Panc1 (cell line): ENCODE results near the gene RUNX1. TPM values are rescaled to one million over a fixed set of nuclear protein-coding genes. Genes with fewer than 3 reads are reported as not detected.

Experiments used
- ATAC-seq: fragments of 200-7000 bp; cut with Tn5 transposase; 2 replicates; pipeline ENCODE4 v1.9.1; 2020; ENCODE audit warnings: mild to moderate bottlenecking, moderate library complexity
- BruUV-seq: library from RNA; stranded (reverse); fragments of 400-500 nt; replicated peaks from 2 replicates; lab custom pipeline; 2021; lab: Mats Ljungman, UMichigan
- CTCF ChIA-PET: fragments of 300-600 bp; sonication (Branson Sonifier 250); formaldehyde crosslinking; loops from one replicate; lab custom pipeline; 2022; ENCODE audit warnings: antibody characterized with exemption; lab: Charles Lee
- POLR2A ChIA-PET: fragments of 300-600 bp; sonication (Branson Sonifier 250); formaldehyde crosslinking; loops from one replicate; lab custom pipeline; 2022; ENCODE audit warnings: antibody characterized with exemption; lab: Charles Lee
- DNase-seq: peaks from one replicate; pipeline ENCODE4 v3.0.0-alpha.2; 2010; ENCODE audit warnings: low read depth, low spot score
- H3K27ac ChIP-seq: 2 replicates; pipeline ENCODE4 v1.5.1; 2011; ENCODE audit warnings: mild to moderate bottlenecking, low read length, inconsistent platforms
- H3K27me3 ChIP-seq: fragments of 200-500 bp; sonication (Bioruptor generic); 2 replicates; pipeline ENCODE4 v1.6.0; 2014; ENCODE audit warnings: low read length, inconsistent platforms; ENCODE audit not compliant: control insufficient read depth, insufficient read depth
- H3K36me3 ChIP-seq: fragments of 200-500 bp; sonication (Bioruptor generic); 2 replicates; pipeline ENCODE4 v1.5.1; 2014; ENCODE audit warnings: inconsistent platforms, mild to moderate bottlenecking, low read length, moderate library complexity; ENCODE audit not compliant: control insufficient read depth, insufficient read depth
- H3K4me1 ChIP-seq: 2 replicates; pipeline ENCODE4 v1.5.1; 2011; ENCODE audit warnings: inconsistent platforms, mild to moderate bottlenecking, low read length, moderate library complexity; ENCODE audit not compliant: control insufficient read depth, insufficient read depth
- H3K4me3 ChIP-seq, 2 experiments: 2 replicates each; pipeline ENCODE4 v1.5.1; 2011 to 2012; ENCODE audit warnings: low read depth in 2 of 2, low read length in 2 of 2, mild to moderate bottlenecking in 2 of 2, inconsistent platforms in 1 of 2, moderate library complexity in 1 of 2
- H3K9me3 ChIP-seq: fragments of 200-500 bp; sonication (Bioruptor generic); 2 replicates; pipeline ENCODE4 v1.5.1; 2014; ENCODE audit warnings: low read depth, mild to moderate bottlenecking, inconsistent platforms, low read length, moderate library complexity; ENCODE audit not compliant: control insufficient read depth, insufficient read depth
- POLR2AphosphoS5 ChIP-seq: IDR thresholded peaks from 2 replicates; pipeline ENCODE4 v1.6.1; 2012; ENCODE audit warnings: mild to moderate bottlenecking, low read depth, low read length, moderate library complexity
- SIN3A ChIP-seq: IDR thresholded peaks from 2 replicates; pipeline ENCODE4 v1.6.1; 2012; ENCODE audit warnings: low read depth, mild to moderate bottlenecking, low read length, moderate library complexity, borderline replicate concordance; ENCODE audit not compliant: insufficient read depth
- TCF7L2 ChIP-seq: IDR thresholded peaks from 2 replicates; pipeline ENCODE4 v1.6.1; 2011; ENCODE audit warnings: mild to moderate bottlenecking, low read depth, low read length, inconsistent platforms
- in situ Hi-C: cut with HindIII; loops from 2 replicates; pipeline ENCODE4 v1.10.0; 2016; ENCODE audit warnings: low sequenced_read_pairs, low pct_unique_long_range_greater_than_20kb
- intact Hi-C: fragments of 100-400 bp; cut with micrococcal nuclease; formaldehyde crosslinking; loops from one replicate; pipeline ENCODE4 v1.10.0; 2022; ENCODE audit not compliant: unreplicated experiment
- total RNA-seq: library from RNA; stranded (reverse); gene quantifications from one replicate; pipeline ENCODE4 v1.2.1, GENCODE V29; 2021; ENCODE audit not compliant: unreplicated experiment
- TF ChIP-seq, protein P1 (sequence below), 2 experiments: IDR thresholded peaks; 2 replicates each; pipeline ENCODE4 v1.6.1; 2011 to 2012; ENCODE audit warnings: low read depth in 2 of 2, control low read depth in 1 of 2, low read length in 1 of 2, mild to moderate bottlenecking in 1 of 2, moderate library complexity in 1 of 2; ENCODE audit not compliant: insufficient read depth in 1 of 2
- TF ChIP-seq, protein P2 (sequence below): fragments of 450-650 bp; IDR thresholded peaks from 2 replicates; pipeline ENCODE4 v1.5.1; 2017; ENCODE audit warnings: mild to moderate bottlenecking

The RUNX1 gene
- total RNA-seq, 1 experiment from 2014 or later, result 22.4 TPM

DNA sequence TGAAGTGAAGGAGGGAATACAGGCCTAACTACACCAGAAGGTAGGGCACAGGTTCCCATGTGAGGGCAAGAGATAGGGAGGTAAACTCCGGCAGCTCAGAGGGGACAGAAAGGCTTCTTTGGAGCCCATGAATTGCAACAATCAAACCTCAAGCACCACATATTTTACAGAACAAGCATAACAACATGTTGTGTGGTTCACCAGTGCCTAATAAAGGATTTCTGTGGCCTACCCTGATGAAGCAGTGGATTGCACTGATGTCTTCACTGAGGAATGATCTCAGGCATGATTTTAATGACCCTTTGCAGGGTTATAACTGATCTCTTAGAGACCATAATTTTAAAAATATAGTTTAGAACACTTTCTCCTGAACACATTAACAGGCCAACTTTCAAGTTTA, 77.4 kb downstream of the RUNX1 start:
- in situ Hi-C loops, result no loop called here
- TF ChIP-seq POLR2AphosphoS5 (no peak), SIN3A (no peak), TCF7L2 (no peak)
- TF ChIP-seq, protein P1, sequence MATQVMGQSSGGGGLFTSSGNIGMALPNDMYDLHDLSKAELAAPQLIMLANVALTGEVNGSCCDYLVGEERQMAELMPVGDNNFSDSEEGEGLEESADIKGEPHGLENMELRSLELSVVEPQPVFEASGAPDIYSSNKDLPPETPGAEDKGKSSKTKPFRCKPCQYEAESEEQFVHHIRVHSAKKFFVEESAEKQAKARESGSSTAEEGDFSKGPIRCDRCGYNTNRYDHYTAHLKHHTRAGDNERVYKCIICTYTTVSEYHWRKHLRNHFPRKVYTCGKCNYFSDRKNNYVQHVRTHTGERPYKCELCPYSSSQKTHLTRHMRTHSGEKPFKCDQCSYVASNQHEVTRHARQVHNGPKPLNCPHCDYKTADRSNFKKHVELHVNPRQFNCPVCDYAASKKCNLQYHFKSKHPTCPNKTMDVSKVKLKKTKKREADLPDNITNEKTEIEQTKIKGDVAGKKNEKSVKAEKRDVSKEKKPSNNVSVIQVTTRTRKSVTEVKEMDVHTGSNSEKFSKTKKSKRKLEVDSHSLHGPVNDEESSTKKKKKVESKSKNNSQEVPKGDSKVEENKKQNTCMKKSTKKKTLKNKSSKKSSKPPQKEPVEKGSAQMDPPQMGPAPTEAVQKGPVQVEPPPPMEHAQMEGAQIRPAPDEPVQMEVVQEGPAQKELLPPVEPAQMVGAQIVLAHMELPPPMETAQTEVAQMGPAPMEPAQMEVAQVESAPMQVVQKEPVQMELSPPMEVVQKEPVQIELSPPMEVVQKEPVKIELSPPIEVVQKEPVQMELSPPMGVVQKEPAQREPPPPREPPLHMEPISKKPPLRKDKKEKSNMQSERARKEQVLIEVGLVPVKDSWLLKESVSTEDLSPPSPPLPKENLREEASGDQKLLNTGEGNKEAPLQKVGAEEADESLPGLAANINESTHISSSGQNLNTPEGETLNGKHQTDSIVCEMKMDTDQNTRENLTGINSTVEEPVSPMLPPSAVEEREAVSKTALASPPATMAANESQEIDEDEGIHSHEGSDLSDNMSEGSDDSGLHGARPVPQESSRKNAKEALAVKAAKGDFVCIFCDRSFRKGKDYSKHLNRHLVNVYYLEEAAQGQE (IDR thresholded peaks at IDR 0.05; ENCODE audit: insufficient read depth in 1 of 2, low read depth in 2 of 2, low read length in 1 of 2), result no peak
- TF ChIP-seq, protein P2, sequence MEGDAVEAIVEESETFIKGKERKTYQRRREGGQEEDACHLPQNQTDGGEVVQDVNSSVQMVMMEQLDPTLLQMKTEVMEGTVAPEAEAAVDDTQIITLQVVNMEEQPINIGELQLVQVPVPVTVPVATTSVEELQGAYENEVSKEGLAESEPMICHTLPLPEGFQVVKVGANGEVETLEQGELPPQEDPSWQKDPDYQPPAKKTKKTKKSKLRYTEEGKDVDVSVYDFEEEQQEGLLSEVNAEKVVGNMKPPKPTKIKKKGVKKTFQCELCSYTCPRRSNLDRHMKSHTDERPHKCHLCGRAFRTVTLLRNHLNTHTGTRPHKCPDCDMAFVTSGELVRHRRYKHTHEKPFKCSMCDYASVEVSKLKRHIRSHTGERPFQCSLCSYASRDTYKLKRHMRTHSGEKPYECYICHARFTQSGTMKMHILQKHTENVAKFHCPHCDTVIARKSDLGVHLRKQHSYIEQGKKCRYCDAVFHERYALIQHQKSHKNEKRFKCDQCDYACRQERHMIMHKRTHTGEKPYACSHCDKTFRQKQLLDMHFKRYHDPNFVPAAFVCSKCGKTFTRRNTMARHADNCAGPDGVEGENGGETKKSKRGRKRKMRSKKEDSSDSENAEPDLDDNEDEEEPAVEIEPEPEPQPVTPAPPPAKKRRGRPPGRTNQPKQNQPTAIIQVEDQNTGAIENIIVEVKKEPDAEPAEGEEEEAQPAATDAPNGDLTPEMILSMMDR, result no peak
- no peaks in the 10 kb centered on the region for H3K27me3 ChIP-seq
- ATAC-seq (no peak), DNase-seq (no peak)
- H3K9me3 ChIP-seq, result no peaks in the 10 kb centered on the region
- CTCF ChIA-PET, result no interaction called here
- H3K4me3 ChIP-seq, result no peak overlapping the region
- intact Hi-C loops, result no loop called here
- no peak overlapping the region for H3K27ac ChIP-seq
- POLR2A ChIA-PET, result no interaction called here
- no TSS peak for BruUV-seq
- H3K36me3 ChIP-seq, result no peaks in the 10 kb centered on the region
- H3K4me1 ChIP-seq, result no peaks in the 10 kb centered on the region

GRCh38 chr21:34970566-34970965, 78.5 kb downstream of the RUNX1 start:
- TF ChIP-seq TCF7L2 (no peak), SIN3A (no peak), POLR2AphosphoS5 (no peak)
- TF ChIP-seq, protein P1 (IDR thresholded peaks at IDR 0.05; ENCODE audit: insufficient read depth in 1 of 2, low read depth in 2 of 2, low read length in 1 of 2), result no peak
- TF ChIP-seq, protein P2, result no peak
- in situ Hi-C loops, result no loop called here
- CTCF ChIA-PET, result no interaction called here
- intact Hi-C loops, result no loop called here
- no TSS peak for BruUV-seq
- Histone ChIP-seq H3K9me3 (no peaks in the 10 kb centered on the region), H3K27ac (no peak overlapping the region), H3K4me1 (no peaks in the 10 kb centered on the region), H3K27me3 (no peaks in the 10 kb centered on the region), H3K4me3 (no peak overlapping the region), H3K36me3 (no peaks in the 10 kb centered on the region)
- no peak for ATAC-seq
- POLR2A ChIA-PET, result no interaction called here
- no peak for DNase-seq
